Psoas muscle (tissue), 8 donors: ENCODE results near the gene TCF20. TPM values are rescaled to one million over a fixed set of nuclear protein-coding genes. Genes with fewer than 3 reads are reported as not detected.

Source experiments
- ATAC-seq, 4 donors: fragments of 200-7000 bp; cut with Tn5 transposase; one replicate each; pipeline ENCODE4 v1.9.1; 2020; ENCODE audit warnings: moderate library complexity in 3 of 4, mild to moderate bottlenecking in 2 of 4
- DNase-seq, 2 donors: peaks; one replicate each; pipeline ENCODE4 v3.0.0-alpha.2; 2020
- H3K27ac ChIP-seq: fragments of 200-600 bp; one replicate; pipeline ENCODE4 v1.8.0; 2022
- H3K27me3 ChIP-seq, 3 donors: fragments of 200-600 bp in 1 of 3; one replicate each; pipeline versions ENCODE4 v1.6.1 to v1.8.0; 2013 to 2022; ENCODE audit warnings: low read length in 2 of 3, mild to moderate bottlenecking in 2 of 3, moderate library complexity in 1 of 3; ENCODE audit not compliant: insufficient read depth in 3 of 3
- H3K36me3 ChIP-seq, 2 donors: fragments of 200-600 bp in 1 of 2; one replicate each; pipeline versions ENCODE4 v1.6.1 to v1.8.0; 2013 to 2022; ENCODE audit warnings: low read depth in 1 of 2, mild to moderate bottlenecking in 1 of 2, moderate library complexity in 1 of 2; ENCODE audit not compliant: insufficient read depth in 1 of 2
- H3K4me1 ChIP-seq: fragments of 200-600 bp; one replicate; pipeline ENCODE4 v1.8.0; 2022
- H3K4me3 ChIP-seq: fragments of 200-600 bp; one replicate; pipeline ENCODE4 v1.8.0; 2022; ENCODE audit warnings: mild to moderate bottlenecking
- H3K9me3 ChIP-seq: fragments of 200-600 bp; one replicate; pipeline ENCODE4 v1.8.0; 2022
- CTCF ChIP-seq: fragments of 200-600 bp; IDR thresholded peaks from one replicate; pipeline ENCODE4 v1.8.0; 2022; ENCODE audit warnings: antibody characterized with exemption
- WGBS, 3 donors: extraction: QIAGEN DNeasy Blood & Tissue Kit; methylation state at CpG; one replicate each; pipeline versions ENCODE4 v1.1.6 to v1.1.7; 2013; 5-methylcytosine and 5-hydroxymethylcytosine counted together
- intact Hi-C, 2 donors: fragments of 100-400 bp; cut with DNase I; formaldehyde crosslinking; loops; one replicate each; pipeline versions ENCODE4 v1.11.0 to v1.14.2; 2022
- polyA plus RNA-seq, 3 donors: library from polyadenylated mRNA; stranded (reverse); fragments of 200-250 nt; gene quantifications; one replicate each; pipeline ENCODE4 v1.2.3, GENCODE V29; 2013
- total RNA-seq, 4 donors: library from RNA; stranded (reverse); fragmentation: NEBNext Ultra II Directional in 2 of 4; extraction: Animal tissue kit (Norgen Biotek cat#: 25700) in 2 of 4; gene quantifications; one replicate each; pipeline versions ENCODE4 v1.2.1 to v1.2.4, GENCODE V29; 2021 to 2023
- donor health status: healthy with polysubstance abuse.
- donor health status: DM: no; HTN: no; CAD: no; lungs with moderate emphysema.
- donor health status: Bipolar disorder and iron deficiency.
- donor health status: healthy.
- donor health status: DM: yes; HTN: yes; CAD: no.
- donor health status: DM: no; HTN: no; CAD: no.
- donor health status: DM: no; HTN: no; CAD: no.
- donor health status: DM: yes; HTN: yes; CAD: no.

TCF20 gene
- total and polyA plus RNA-seq, 7 donors: 3.2 to 14.9 (median 10.1) TPM

- Histone ChIP-seq H3K27me3 (peaks cover 0 to 67% (median 16%) of the 10 kb centered on the region in 3 donors), H3K4me3 (no peak overlapping the region), H3K36me3 (no peaks in the 10 kb centered on the region), H3K27ac (no peak overlapping the region), H3K4me1 (peaks cover 4% of the 10 kb centered on the region), H3K9me3 (no peaks in the 10 kb centered on the region)
- intact Hi-C loops: no loop called here
- 81 to 91% (median 84%) methylated on average over 14 of the region's 14 CpGs for WGBS, 3 donors
- DNase-seq (peak in 1 of 2 donors; percentile 39), ATAC-seq (no peak)
- TF ChIP-seq CTCF: no peak
Observed at GRCh38 chr22:42284643-42285181, 14.3 kb upstream of the TCF20 start.

GRCh38 chr22:42284202-42284591 is 13.7 kb upstream of the TCF20 start:
- peak in 1 of 2 donors; percentile 3 for DNase-seq
- Histone ChIP-seq H3K9me3 (no peaks in the 10 kb centered on the region), H3K27me3 (peaks cover 0 to 72% (median 16%) of the 10 kb centered on the region in 3 donors), H3K4me1 (peaks cover 4% of the 10 kb centered on the region), H3K4me3 (peak overlapping the region; percentile 46), H3K27ac (no peak overlapping the region), H3K36me3 (no peaks in the 10 kb centered on the region)
- TF ChIP-seq CTCF: no peak
- intact Hi-C loops: no loop called here
- 40 to 49% (median 41%) methylated on average over 7 of the region's 7 CpGs for WGBS, 3 donors
- ATAC-seq: no peak

GRCh38 chr22:42283278-42284201 is 13.1 kb upstream of the TCF20 start:
- WGBS, 3 donors: 1 to 4% (median 3%) methylated on average over 55 to 72 of the region's 72 CpGs
- intact Hi-C loops: no loop called here
- Histone ChIP-seq H3K36me3 (no peaks in the 10 kb centered on the region), H3K27me3 (peaks cover 0 to 72% (median 16%) of the 10 kb centered on the region in 3 donors), H3K9me3 (no peaks in the 10 kb centered on the region), H3K27ac (no peak overlapping the region), H3K4me1 (peaks cover 4% of the 10 kb centered on the region), H3K4me3 (peak overlapping the region; percentile 46)
- DNase-seq (peak in 1 of 2 donors; percentile 55), ATAC-seq (peak in 3 of 4 donors; percentile 21 to 32 (median 29))
- TF ChIP-seq CTCF: no peak

- H3K9me3 ChIP-seq: no peaks in the 10 kb centered on the region
- H3K4me3 ChIP-seq: peak overlapping the region; percentile 46
- no peak for TF ChIP-seq CTCF
- H3K4me1 ChIP-seq: peaks cover 4% of the 10 kb centered on the region
- DNase-seq: no peak
- no peaks in the 10 kb centered on the region for H3K36me3 ChIP-seq
- peaks cover 0 to 72% (median 16%) of the 10 kb centered on the region in 3 donors for H3K27me3 ChIP-seq
- WGBS, 3 donors: 8 to 14% (median 12%) methylated on average over 14 of the region's 14 CpGs
- intact Hi-C loops: no loop called here
- peak in 1 of 4 donors; percentile 32 for ATAC-seq
- no peak overlapping the region for H3K27ac ChIP-seq
Observed at GRCh38 chr22:42282943-42283277, 12.5 kb upstream of the TCF20 start.
